Neural cell (in vitro differentiated cells): ENCODE measurements around the gene BANF1. TPM values are rescaled to one million over a fixed set of nuclear protein-coding genes. Genes with fewer than 3 reads are reported as not detected.

Experiments used
- H2AFZ ChIP-seq: fragments of 200-600, 300-800 bp; sonication (generic), shearing (Covaris generic); 2 replicates; pipeline ENCODE4 v1.6.0; 2014; ENCODE audit warnings: low read depth, mild to moderate bottlenecking, antibody characterized with exemption, low read length, moderate library complexity
- H3F3A ChIP-seq: fragments of 200-600 bp; shearing (Covaris generic); 2 replicates; pipeline ENCODE4 v1.6.1; 2016; ENCODE audit warnings: mild to moderate bottlenecking, moderate library complexity, mixed read lengths, antibody characterized with exemption, low read length; ENCODE audit not compliant: insufficient read depth, poor library complexity, severe bottlenecking
- H3K27ac ChIP-seq: fragments of 200-600, 300-800 bp; sonication (generic), shearing (Covaris generic); 2 replicates; pipeline ENCODE4 v1.5.1; 2014; ENCODE audit warnings: mild to moderate bottlenecking, low read length, moderate library complexity
- H3K27me3 ChIP-seq: fragments of 300-800, 200-600 bp; sonication (generic), shearing (Covaris generic); 2 replicates; pipeline ENCODE4 v1.6.0; 2014; ENCODE audit warnings: mild to moderate bottlenecking, low read depth, low read length, moderate library complexity; ENCODE audit not compliant: insufficient read depth
- H3K36me3 ChIP-seq: fragments of 300-800, 200-600 bp; sonication (generic), shearing (Covaris generic); 2 replicates; pipeline ENCODE4 v1.5.1; 2014; ENCODE audit warnings: mild to moderate bottlenecking, antibody characterized with exemption, low read length, moderate library complexity; ENCODE audit not compliant: insufficient read depth
- H3K4me2 ChIP-seq: fragments of 300-800, 200-600 bp; sonication (generic), shearing (Covaris generic); 2 replicates; pipeline ENCODE4 v1.6.0; 2014; ENCODE audit warnings: mild to moderate bottlenecking, low read length
- H3K4me3 ChIP-seq: fragments of 300-800, 200-600 bp; sonication (generic), shearing (Covaris generic); 2 replicates; pipeline ENCODE4 v1.5.1; 2014; ENCODE audit warnings: mild to moderate bottlenecking, low read length, moderate library complexity
- H3K79me2 ChIP-seq: fragments of 200-600 bp; shearing (Covaris generic); replicated peaks from 2 replicates; pipeline ENCODE4 v1.6.0; 2014; ENCODE audit warnings: mild to moderate bottlenecking, low read length, moderate library complexity; ENCODE audit not compliant: insufficient read depth
- H3K9ac ChIP-seq: fragments of 300-800, 200-600 bp; sonication (generic), shearing (Covaris generic); 2 replicates; pipeline ENCODE4 v1.6.1; 2016; ENCODE audit warnings: mild to moderate bottlenecking, low read length, mixed read lengths
- H3K9me2 ChIP-seq: fragments of 200-600 bp; shearing (Covaris generic); 2 replicates; pipeline ENCODE4 v1.6.1; 2016; ENCODE audit warnings: mild to moderate bottlenecking, low read length, mixed read lengths; ENCODE audit not compliant: insufficient read depth
- H3K9me3 ChIP-seq: fragments of 200-600, 300-800 bp; sonication (generic), shearing (Covaris generic); 2 replicates; pipeline ENCODE4 v1.6.1; 2016; ENCODE audit warnings: mild to moderate bottlenecking, mixed run types, low read length, moderate library complexity, mixed read lengths
- H4K20me1 ChIP-seq: fragments of 200-600 bp; shearing (Covaris generic); 2 replicates; pipeline ENCODE4 v1.6.1; 2016; ENCODE audit warnings: mild to moderate bottlenecking, mixed run types; ENCODE audit not compliant: insufficient read depth
- CTCF ChIP-seq: fragments of 450-650 bp; IDR thresholded peaks from 2 replicates; pipeline ENCODE4 v1.5.1; 2014; ENCODE audit warnings: antibody characterized with exemption, mild to moderate bottlenecking, moderate library complexity; ENCODE audit not compliant: poor library complexity, severe bottlenecking
- EP300 ChIP-seq: fragments of 450-650 bp; conservative IDR thresholded peaks from 2 replicates; pipeline ENCODE4 v1.6.1; 2014; ENCODE audit warnings: antibody characterized with exemption, mild to moderate bottlenecking, moderate library complexity; ENCODE audit not compliant: poor library complexity, severe bottlenecking
- EZH2 ChIP-seq: fragments of 200-600, 300-800 bp; shearing (Covaris generic), sonication (generic); IDR thresholded peaks from 2 replicates; pipeline ENCODE4 v1.6.1; 2014; ENCODE audit warnings: antibody characterized with exemption, low read length, borderline replicate concordance, mild to moderate bottlenecking; ENCODE audit not compliant: insufficient read depth, poor library complexity, severe bottlenecking
- MXI1 ChIP-seq: fragments of 450-650 bp; conservative IDR thresholded peaks from 2 replicates; pipeline ENCODE4 v1.6.1; 2014; ENCODE audit warnings: antibody characterized with exemption, mild to moderate bottlenecking; ENCODE audit not compliant: poor library complexity, severe bottlenecking
- POLR2AphosphoS5 ChIP-seq: IDR thresholded peaks from 2 replicates; pipeline ENCODE4 v1.6.1; 2012
- RAD21 ChIP-seq: fragments of 450-650 bp; conservative IDR thresholded peaks from 2 replicates; pipeline ENCODE4 v1.6.1; 2014; ENCODE audit warnings: antibody characterized with exemption, mild to moderate bottlenecking, moderate library complexity
- REST ChIP-seq: IDR thresholded peaks from 2 replicates; pipeline ENCODE4 v1.6.1; 2012; ENCODE audit warnings: borderline replicate concordance
- SMC3 ChIP-seq: fragments of 450-650 bp; conservative IDR thresholded peaks from 2 replicates; pipeline ENCODE4 v1.6.1; 2014; ENCODE audit warnings: antibody characterized with exemption, mild to moderate bottlenecking, moderate library complexity; ENCODE audit not compliant: poor library complexity
- TAF1 ChIP-seq: IDR thresholded peaks from 2 replicates; pipeline ENCODE4 v1.6.1; 2012; ENCODE audit warnings: low read depth
- polyA plus RNA-seq: library from polyadenylated mRNA; depleted of rRNA; stranded (reverse); fragments of >200 nt; gene quantifications from 2 replicates; pipeline ENCODE4 v1.2.3, GENCODE V29; 2014

BANF1 gene
- polyA plus RNA-seq, 1 donor from 2014 or later = 60.0 TPM

GRCh38 chr11:66013762-66014100 lies 11.4 kb downstream of the BANF1 start:
- H3K9me2 ChIP-seq = no peaks in the 10 kb centered on the region
- H3K27ac ChIP-seq = no peak overlapping the region
- H3F3A ChIP-seq = no peaks in the 10 kb centered on the region
- H4K20me1 ChIP-seq = no peaks in the 10 kb centered on the region
- peaks cover 15% of the 10 kb centered on the region for H3K27me3 ChIP-seq
- H3K4me2 ChIP-seq = no peak overlapping the region
- no peaks in the 10 kb centered on the region for H3K79me2 ChIP-seq
- H3K9ac ChIP-seq = no peak overlapping the region
- H3K4me3 ChIP-seq = no peak overlapping the region
- H3K36me3 ChIP-seq = no peaks in the 10 kb centered on the region
- H2AFZ ChIP-seq = no peak overlapping the region
- no peak for TF ChIP-seq CTCF
- TF ChIP-seq SMC3 = no peak
- TF ChIP-seq TAF1 = no peak
- TF ChIP-seq REST = no peak
- no peak for TF ChIP-seq EP300
- H3K9me3 ChIP-seq = no peaks in the 10 kb centered on the region

- Histone ChIP-seq H3K36me3 (no peaks in the 10 kb centered on the region), H3F3A (no peaks in the 10 kb centered on the region), H3K27me3 (peaks cover 15% of the 10 kb centered on the region), H3K4me3 (no peak overlapping the region), H3K27ac (no peak overlapping the region), H3K9ac (no peak overlapping the region), H2AFZ (no peak overlapping the region), H3K9me2 (no peaks in the 10 kb centered on the region), H3K79me2 (no peaks in the 10 kb centered on the region), H4K20me1 (no peaks in the 10 kb centered on the region), H3K9me3 (no peaks in the 10 kb centered on the region), H3K4me2 (no peak overlapping the region)
- TF ChIP-seq REST = no peak
- TF ChIP-seq MXI1 = no peak
- TF ChIP-seq CTCF = no peak
- no peak for TF ChIP-seq SMC3
- TF ChIP-seq EP300 = no peak
- TF ChIP-seq POLR2AphosphoS5 = no peak
- TF ChIP-seq EZH2 = no peak
- TF ChIP-seq TAF1 = no peak
- no peak for TF ChIP-seq RAD21
These were observed 12.6 kb downstream of the BANF1 start for GRCh38 chr11:66014804-66015453.
